Measurements from ENCODE around the gene SEC14L1. TPM values are rescaled to one million over a fixed set of nuclear protein-coding genes. Genes with fewer than 3 reads are reported as not detected.

SEC14L1 gene
- total RNA-seq, 1 donor = 101 TPM

DNA sequence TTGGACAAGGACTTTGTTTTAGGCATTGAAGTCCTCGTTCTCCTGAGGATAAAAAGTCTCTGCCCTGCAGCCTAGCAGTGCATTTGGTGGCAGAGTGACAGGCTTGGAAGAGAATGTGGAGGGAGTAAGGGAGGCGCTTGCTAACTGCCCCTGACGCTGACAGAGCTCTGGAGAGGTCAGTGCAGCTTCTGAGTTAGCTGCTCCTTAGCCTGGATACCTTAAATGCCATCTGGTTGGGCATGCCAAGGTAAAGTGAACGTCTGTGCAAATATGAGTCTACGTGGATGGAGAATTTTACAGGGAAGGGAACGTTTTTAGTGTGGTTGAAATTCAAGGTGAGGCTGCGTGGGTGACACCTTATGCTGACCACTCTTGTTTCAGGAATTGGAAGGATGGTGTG is 44.4 kb downstream of the SEC14L1 start:
- DNase-seq (ENCODE audit: low read depth) = no peak
- TF ChIP-seq, protein P1, sequence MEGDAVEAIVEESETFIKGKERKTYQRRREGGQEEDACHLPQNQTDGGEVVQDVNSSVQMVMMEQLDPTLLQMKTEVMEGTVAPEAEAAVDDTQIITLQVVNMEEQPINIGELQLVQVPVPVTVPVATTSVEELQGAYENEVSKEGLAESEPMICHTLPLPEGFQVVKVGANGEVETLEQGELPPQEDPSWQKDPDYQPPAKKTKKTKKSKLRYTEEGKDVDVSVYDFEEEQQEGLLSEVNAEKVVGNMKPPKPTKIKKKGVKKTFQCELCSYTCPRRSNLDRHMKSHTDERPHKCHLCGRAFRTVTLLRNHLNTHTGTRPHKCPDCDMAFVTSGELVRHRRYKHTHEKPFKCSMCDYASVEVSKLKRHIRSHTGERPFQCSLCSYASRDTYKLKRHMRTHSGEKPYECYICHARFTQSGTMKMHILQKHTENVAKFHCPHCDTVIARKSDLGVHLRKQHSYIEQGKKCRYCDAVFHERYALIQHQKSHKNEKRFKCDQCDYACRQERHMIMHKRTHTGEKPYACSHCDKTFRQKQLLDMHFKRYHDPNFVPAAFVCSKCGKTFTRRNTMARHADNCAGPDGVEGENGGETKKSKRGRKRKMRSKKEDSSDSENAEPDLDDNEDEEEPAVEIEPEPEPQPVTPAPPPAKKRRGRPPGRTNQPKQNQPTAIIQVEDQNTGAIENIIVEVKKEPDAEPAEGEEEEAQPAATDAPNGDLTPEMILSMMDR (IDR thresholded peaks at IDR 0.05; ENCODE audit: insufficient read depth, low read depth, low read length) = no peak

DNA sequence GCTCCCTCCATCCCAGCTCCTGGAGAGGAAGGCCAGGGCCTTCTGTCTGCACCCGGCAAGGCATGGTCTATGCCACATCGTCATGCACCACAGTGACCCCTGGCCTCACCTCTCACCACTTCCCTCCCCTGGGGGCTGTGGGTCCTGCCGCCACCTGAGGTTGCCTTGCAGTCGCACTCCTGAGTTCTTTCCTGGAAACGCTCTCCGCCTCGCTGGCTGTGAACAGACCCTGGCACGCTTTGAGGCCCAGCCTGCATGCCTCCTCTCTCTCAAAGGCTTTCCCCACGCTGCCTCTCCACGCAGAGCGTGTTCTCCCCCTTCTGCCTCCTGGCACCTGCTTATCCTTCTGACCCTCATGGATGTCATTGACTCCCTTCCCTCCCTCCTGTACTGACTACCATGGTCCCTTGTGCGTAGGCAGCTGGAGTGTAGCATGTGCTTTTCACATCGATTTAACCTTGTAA is 45.4 kb downstream of the SEC14L1 start:
- H3K4me3 ChIP-seq (ENCODE audit: low read depth, low read length) = no peak overlapping the region
- DNase-seq (ENCODE audit: low read depth) = no peak
- TF ChIP-seq, protein P1 (IDR thresholded peaks at IDR 0.05; ENCODE audit: insufficient read depth, low read depth, low read length) = no peak

More for the DNA sequence above, 44.4 kb downstream of the SEC14L1 start:
- no peak overlapping the region for H3K4me3 ChIP-seq (ENCODE audit: low read depth, low read length)

DNA sequence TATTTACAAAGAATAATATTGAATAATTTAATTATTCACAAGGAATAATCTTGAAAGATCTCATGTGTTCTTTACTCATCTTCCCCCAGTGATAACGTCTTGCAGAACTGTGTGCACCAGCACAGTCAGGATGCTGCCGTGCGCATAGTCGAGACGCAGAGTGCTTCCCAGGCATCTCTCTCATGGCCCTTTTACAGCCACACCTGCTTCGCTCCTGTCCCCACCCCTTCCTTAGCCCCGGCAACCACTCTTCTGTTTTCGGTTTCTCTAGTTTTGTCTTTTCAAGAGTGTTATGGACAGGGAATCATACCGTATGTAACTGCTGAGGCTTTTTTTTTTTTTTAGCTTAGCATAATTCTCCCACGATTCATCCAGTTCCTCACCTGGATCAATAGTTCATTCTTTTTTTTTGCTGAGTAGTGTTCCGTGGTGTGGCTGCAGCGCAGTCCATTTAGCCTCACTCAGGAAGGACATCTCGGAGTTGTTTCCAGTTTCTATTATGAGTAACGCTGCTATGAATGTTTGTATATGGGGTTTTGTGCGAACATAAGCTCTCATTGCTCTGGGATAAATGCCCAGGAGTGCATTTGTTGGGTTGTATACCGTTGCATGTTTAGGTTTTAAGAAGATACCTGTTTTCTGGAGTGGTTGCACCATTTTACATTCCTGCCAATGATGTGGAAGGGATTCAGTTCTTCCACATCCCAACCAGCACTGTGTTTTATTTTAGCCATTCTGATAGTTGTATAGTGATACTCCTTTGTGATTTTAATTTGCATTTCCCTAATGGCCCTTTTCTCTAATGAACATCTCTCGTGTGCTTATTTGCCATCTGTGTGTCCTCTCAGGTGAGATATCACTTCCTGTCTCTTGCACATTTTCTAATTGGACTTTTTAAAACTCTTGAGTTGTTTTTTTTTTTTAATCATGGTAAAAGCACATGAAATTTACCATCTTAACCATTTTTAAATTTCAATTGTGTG is 47.6 kb downstream of the SEC14L1 start:
- H3K4me3 ChIP-seq (ENCODE audit: low read depth, low read length) = no peak overlapping the region
- DNase-seq (ENCODE audit: low read depth) = no peak
- TF ChIP-seq, protein P1 (IDR thresholded peaks at IDR 0.05; ENCODE audit: insufficient read depth, low read depth, low read length) = no peak

DNA sequence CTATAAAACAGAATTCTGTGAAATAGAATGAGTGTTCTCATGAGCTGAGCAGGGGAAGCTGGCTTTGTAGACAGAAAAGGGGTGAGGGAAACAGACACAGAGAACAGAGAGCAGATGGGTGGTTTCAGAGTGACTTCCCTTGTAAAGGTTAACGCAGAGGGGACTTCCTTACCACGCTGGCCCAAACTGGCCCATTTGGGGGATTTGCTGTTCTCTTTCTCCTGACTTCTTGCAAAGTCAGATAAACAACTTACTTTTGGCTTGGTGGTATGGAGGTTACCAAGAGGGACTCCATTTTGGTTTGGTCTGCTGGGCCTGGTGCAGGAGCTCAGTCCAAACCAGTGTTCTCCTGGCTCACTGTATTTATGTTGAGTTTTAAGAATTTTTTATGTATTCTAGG is 48.4 kb downstream of the SEC14L1 start:
- no peak for DNase-seq (ENCODE audit: low read depth)
- TF ChIP-seq, protein P1 (IDR thresholded peaks at IDR 0.05; ENCODE audit: insufficient read depth, low read depth, low read length) = no peak
- H3K4me3 ChIP-seq (ENCODE audit: low read depth, low read length) = no peak overlapping the region

DNA sequence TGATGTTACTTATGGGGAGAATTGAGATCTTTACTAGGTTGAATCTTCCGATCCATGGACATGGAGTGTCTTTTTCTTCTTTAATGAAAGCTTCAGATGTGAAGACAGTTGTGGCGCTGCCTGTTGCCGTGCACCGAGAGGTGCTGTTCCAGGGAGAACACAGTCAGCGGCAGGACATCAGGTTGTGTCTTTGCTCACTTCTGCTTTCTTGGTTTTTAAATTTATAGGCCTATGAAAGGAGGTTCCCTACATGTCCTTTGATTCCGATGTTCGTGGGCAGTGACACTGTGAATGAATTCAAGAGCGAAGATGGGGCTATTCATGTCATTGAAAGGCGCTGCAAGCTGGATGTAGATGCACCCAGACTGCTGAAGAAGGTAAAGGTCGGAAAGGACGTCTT is 49.8 kb downstream of the SEC14L1 start:
- TF ChIP-seq, protein P1 (IDR thresholded peaks at IDR 0.05; ENCODE audit: insufficient read depth, low read depth, low read length) = no peak
- no peak overlapping the region for H3K4me3 ChIP-seq (ENCODE audit: low read depth, low read length)
- no peak for DNase-seq (ENCODE audit: low read depth)

DNA sequence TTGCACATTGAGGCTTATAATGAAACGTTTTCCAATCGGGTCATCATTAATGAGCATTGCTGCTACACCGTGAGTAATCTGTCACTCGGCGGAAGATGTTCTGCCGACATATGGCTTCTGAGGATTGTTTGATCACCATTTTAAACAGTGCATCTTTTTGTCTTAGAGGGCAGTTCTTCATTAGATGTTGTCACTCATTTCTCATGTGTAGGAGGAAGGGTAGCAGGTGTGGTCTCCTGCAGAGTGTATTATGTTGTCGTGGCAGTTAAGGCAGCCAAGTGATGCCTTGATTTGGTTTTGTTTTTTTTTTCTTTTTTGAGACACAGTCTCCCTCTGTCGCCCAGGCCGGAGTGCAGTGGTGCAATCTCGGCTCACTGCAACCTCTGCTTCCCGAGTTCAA is 50.5 kb downstream of the SEC14L1 start:
- DNase-seq (ENCODE audit: low read depth) = no peak
- H3K4me3 ChIP-seq (ENCODE audit: low read depth, low read length) = no peak overlapping the region
- TF ChIP-seq, protein P1 (IDR thresholded peaks at IDR 0.05; ENCODE audit: insufficient read depth, low read depth, low read length) = no peak
